RWPE1 (cell line): ENCODE results near the gene LPAR3.

Experiments used
- CTCF ChIA-PET: fragments of 350-600 bp; sonication (Branson Sonifier 250); formaldehyde crosslinking; extraction: SDS; loops from one replicate; lab custom pipeline; 2021; lab: Yijun Ruan, JAX
- POLR2A ChIA-PET: fragments of 400-600 bp; formaldehyde crosslinking; extraction: SDS; loops from one replicate; lab custom pipeline; 2020; ENCODE audit warnings: antibody characterized with exemption; ENCODE audit not compliant: low non-redundant PET; lab: Yijun Ruan, JAX
- DNase-seq: peaks from one replicate; pipeline ENCODE4 v3.0.0; 2012; ENCODE audit warnings: low spot score
- H3K27ac ChIP-seq: fragments of 450-650 bp; 2 replicates; pipeline ENCODE4 v1.5.1; 2017
- CTCF ChIP-seq: fragments of 450-650 bp; conservative IDR thresholded peaks from 2 replicates; pipeline ENCODE4 v1.5.1; 2017; ENCODE audit warnings: low read depth, mild to moderate bottlenecking

The LPAR3 gene

GRCh38 chr1:84888753-84889152 lies 4.3 kb downstream of the LPAR3 start:
- DNase-seq, result peak; percentile 86
- no peak for TF ChIP-seq CTCF
- H3K27ac ChIP-seq, result peak overlapping the region; percentile 67
- CTCF ChIA-PET, result interaction anchor here (0.6 to 0.8 kb wide), 2 partner anchors 171 to 489 kb away, joined by 3 to 4 read pairs; no protein-coding TSS in a partner anchor
- POLR2A ChIA-PET, result interaction anchor here (0.6 kb wide), 1 partner anchor 27 kb away, joined by 3 read pairs; no protein-coding TSS in a partner anchor

- TF ChIP-seq CTCF, result no peak
- peak; percentile 90 for DNase-seq
- ChIA-PET POLR2A (no interaction called here), CTCF (no interaction called here)
- peak overlapping the region; percentile 83 for H3K27ac ChIP-seq
These were observed 5.6 kb downstream of the LPAR3 start for GRCh38 chr1:84887261-84887934.

- ChIA-PET CTCF (no interaction called here), POLR2A (no interaction called here)
- no peak for TF ChIP-seq CTCF
- no peak for DNase-seq
- H3K27ac ChIP-seq, result no peak overlapping the region
These were observed 7.5 kb downstream of the LPAR3 start for GRCh38 chr1:84885469-84885868.

- ChIA-PET POLR2A (no interaction called here), CTCF (no interaction called here)
- no peak overlapping the region for H3K27ac ChIP-seq
- TF ChIP-seq CTCF, result no peak
- no peak for DNase-seq
These were observed 8.2 kb downstream of the LPAR3 start for GRCh38 chr1:84884671-84885389.

- no peak for TF ChIP-seq CTCF
- CTCF ChIA-PET, result no interaction called here
- H3K27ac ChIP-seq, result no peak overlapping the region
- POLR2A ChIA-PET, result no interaction called here
- DNase-seq, result no peak
These were observed 9.7 kb downstream of the LPAR3 start for GRCh38 chr1:84883286-84883685.

GRCh38 chr1:84877592-84877991 lies 15.4 kb downstream of the LPAR3 start:
- POLR2A ChIA-PET, result no interaction called here
- DNase-seq, result no peak
- CTCF ChIA-PET, result interaction anchor here (0.6 kb wide), 3 partner anchors 39 to 1651 kb away, joined by 3 to 6 read pairs (median 3); no protein-coding TSS in a partner anchor
- no peak overlapping the region for H3K27ac ChIP-seq
- no peak for TF ChIP-seq CTCF
